Cortex of kidney (tissue), 1 donor: ENCODE results near the gene TBXAS1.

Source experiments
- DNase-seq: peaks from one replicate; lab custom pipeline; 2025; lab: John Stamatoyannopoulos, UW

TBXAS1 gene

GRCh38 chr7:140048138-140048537, 219.1 kb downstream of the TBXAS1 start:
- DNase-seq = no peak

GRCh38 chr7:140048989-140049338, 219.9 kb downstream of the TBXAS1 start:
- DNase-seq = no peak

GRCh38 chr7:140049339-140050024, 220.4 kb downstream of the TBXAS1 start:
- no peak for DNase-seq

- DNase-seq = no peak
These were observed 221.0 kb downstream of the TBXAS1 start for GRCh38 chr7:140050100-140050499.

GRCh38 chr7:140051820-140052219, 222.8 kb downstream of the TBXAS1 start:
- DNase-seq = no peak

- DNase-seq = no peak
These were observed 224.9 kb downstream of the TBXAS1 start for GRCh38 chr7:140053812-140054539.

- DNase-seq = no peak
These were observed 225.7 kb downstream of the TBXAS1 start for GRCh38 chr7:140054751-140055150.

GRCh38 chr7:140055833-140056232, 226.8 kb downstream of the TBXAS1 start:
- no peak for DNase-seq

GRCh38 chr7:140056431-140057142, 227.5 kb downstream of the TBXAS1 start:
- DNase-seq = no peak

- DNase-seq = no peak
These were observed 228.1 kb downstream of the TBXAS1 start for GRCh38 chr7:140057143-140057535.

GRCh38 chr7:140058517-140058916, 229.5 kb downstream of the TBXAS1 start:
- no peak for DNase-seq

- DNase-seq = no peak
These were observed 230.5 kb downstream of the TBXAS1 start for GRCh38 chr7:140059273-140060242.

GRCh38 chr7:140060243-140060630, 231.2 kb downstream of the TBXAS1 start:
- no peak for DNase-seq

GRCh38 chr7:140060788-140061606, 231.9 kb downstream of the TBXAS1 start:
- DNase-seq = no peak

GRCh38 chr7:140061607-140061930, 232.5 kb downstream of the TBXAS1 start:
- no peak for DNase-seq

- no peak for DNase-seq
These were observed 233.1 kb downstream of the TBXAS1 start for GRCh38 chr7:140062118-140062527.

GRCh38 chr7:140062528-140063299, 233.7 kb downstream of the TBXAS1 start, which contains the start of gene PARP12:
Gene PARP12 (minus strand): TSS chr7:140062951. CDS start chr7:140062847, 104 bp downstream.
- DNase-seq = no peak

GRCh38 chr7:140067052-140067451, 238.0 kb downstream of the TBXAS1 start:
- DNase-seq = no peak

GRCh38 chr7:140068033-140068432, 239.0 kb downstream of the TBXAS1 start:
- no peak for DNase-seq

- no peak for DNase-seq
These were observed 240.4 kb downstream of the TBXAS1 start for GRCh38 chr7:140069298-140069949.
